SK-N-SH (cell line): Measurements from ENCODE around the gene GNB1L. TPM values are rescaled to one million over a fixed set of nuclear protein-coding genes. Genes with fewer than 3 reads are reported as not detected.

Source experiments
- CTCF ChIA-PET: fragments of 300-600, 350-600 bp; formaldehyde crosslinking; extraction: SDS; loops from one replicate; lab custom pipeline; 2021; lab: Yijun Ruan, JAX
- POLR2A ChIA-PET: fragments of 350-600 bp; sonication (Branson Sonifier 250); formaldehyde crosslinking; extraction: SDS; loops from one replicate; lab custom pipeline; 2020; ENCODE audit warnings: antibody characterized with exemption, inconsistent platforms; lab: Yijun Ruan, JAX
- DNase-seq: peaks from one replicate; pipeline ENCODE4 v3.0.0; 2012
- H2AFZ ChIP-seq: fragments of 200-600 bp; sonication (generic); 2 replicates; pipeline ENCODE4 v1.8.1; 2016; ENCODE audit warnings: antibody characterized with exemption, mild to moderate bottlenecking, low read depth
- H3F3A ChIP-seq: fragments of 200-600 bp; sonication (generic); replicated peaks from 2 replicates; pipeline ENCODE3; 2016; ENCODE audit warnings: antibody characterized with exemption, mild to moderate bottlenecking; ENCODE audit not compliant: insufficient read depth
- H3K27ac ChIP-seq, 2 experiments: fragments of 200-500 bp in 1 of 2; fragments of 200-600 bp in 1 of 2; sonication (Bioruptor generic) in 1 of 2; sonication (generic), shearing (Covaris generic) in 1 of 2; 2 replicates each; pipeline versions ENCODE4 v1.5.1 to v1.6.1; 2014 to 2016; ENCODE audit warnings: low read depth in 2 of 2, inconsistent platforms in 1 of 2, low read length in 1 of 2, mild to moderate bottlenecking in 1 of 2, mixed read lengths in 1 of 2
- H3K27me3 ChIP-seq: fragments of 200-600 bp; sonication (generic), shearing (Covaris generic); 2 replicates; pipeline ENCODE4 v1.6.1; 2016; ENCODE audit warnings: mixed run types; ENCODE audit not compliant: insufficient read depth
- H3K36me3 ChIP-seq, 2 experiments: fragments of 200-500 bp in 1 of 2; fragments of 200-600 bp in 1 of 2; sonication (Bioruptor generic) in 1 of 2; sonication (generic) in 1 of 2; replicated peaks in 1 of 2; 2 replicates each; pipeline versions ENCODE3 to v1.5.1; 2014 to 2016; ENCODE audit warnings: low read length in 1 of 2, mild to moderate bottlenecking in 1 of 2; ENCODE audit not compliant: insufficient read depth in 2 of 2, control insufficient read depth in 1 of 2
- H3K4me1 ChIP-seq, 2 experiments: fragments of 200-500 bp in 1 of 2; fragments of 200-600 bp in 1 of 2; sonication (Bioruptor generic) in 1 of 2; sonication (generic), shearing (Covaris generic) in 1 of 2; 2 replicates each; pipeline versions ENCODE4 v1.5.1 to v1.6.1; 2014 to 2016; ENCODE audit warnings: low read depth in 1 of 2, low read length in 1 of 2, mixed run types in 1 of 2; ENCODE audit not compliant: insufficient read depth in 2 of 2, control insufficient read depth in 1 of 2
- H3K4me2 ChIP-seq: fragments of 200-600 bp; sonication (generic), shearing (Covaris generic); 2 replicates; pipeline ENCODE4 v1.6.1; 2017; ENCODE audit warnings: mixed run types
- H3K4me3 ChIP-seq, 2 experiments: fragments of 200-500 bp in 1 of 2; fragments of 200-600 bp in 1 of 2; sonication (Bioruptor generic) in 1 of 2; sonication (generic), shearing (Covaris generic) in 1 of 2; 2 replicates each; pipeline versions ENCODE4 v1.5.1 to v1.8.1; 2014 to 2016; ENCODE audit warnings: low read depth in 2 of 2, inconsistent platforms in 1 of 2, low read length in 1 of 2, mild to moderate bottlenecking in 1 of 2, mixed read lengths in 1 of 2, moderate library complexity in 1 of 2
- H3K79me2 ChIP-seq: fragments of 200-600 bp; sonication (generic); 2 replicates; pipeline ENCODE4 v1.8.1; 2017; ENCODE audit warnings: mild to moderate bottlenecking; ENCODE audit not compliant: insufficient read depth
- H3K9ac ChIP-seq: fragments of 200-600 bp; sonication (generic); 2 replicates; pipeline ENCODE4 v1.6.1; 2017; ENCODE audit warnings: mixed run types
- H3K9me2 ChIP-seq: fragments of 200-600 bp; sonication (generic); 2 replicates; pipeline ENCODE4 v1.6.1; 2017; ENCODE audit warnings: mixed run types
- H3K9me3 ChIP-seq: fragments of 200-600 bp; sonication (generic); 2 replicates; pipeline ENCODE4 v1.6.1; 2017; ENCODE audit warnings: mixed run types, mild to moderate bottlenecking, moderate library complexity
- H4K20me1 ChIP-seq: fragments of 200-600 bp; sonication (generic); 2 replicates; pipeline ENCODE4 v1.6.1; 2017; ENCODE audit warnings: mild to moderate bottlenecking, mixed run types; ENCODE audit not compliant: insufficient read depth
- ELF1 ChIP-seq: IDR thresholded peaks from 2 replicates; pipeline ENCODE4 v1.4.0; 2012
- EZH2phosphoT487 ChIP-seq: fragments of 200-600 bp; sonication (generic); IDR thresholded peaks from 2 replicates; pipeline ENCODE4 v1.6.1; 2017; ENCODE audit warnings: low read depth, mixed run types, mild to moderate bottlenecking, antibody characterized with exemption, moderate library complexity, borderline replicate concordance
- FOSL2 ChIP-seq: IDR thresholded peaks from 2 replicates; pipeline ENCODE4 v1.4.0; 2012; ENCODE audit warnings: low read depth, mild to moderate bottlenecking, moderate library complexity, borderline replicate concordance
- FOXJ3 ChIP-seq: sonication (generic); formaldehyde crosslinking; IDR thresholded peaks from 2 replicates; pipeline ENCODE4 v1.5.1; 2020; ENCODE audit warnings: mild to moderate bottlenecking, missing genetic modification reagents
- GABPA ChIP-seq: IDR thresholded peaks from 2 replicates; pipeline ENCODE4 v1.4.0; 2012; ENCODE audit warnings: low read depth, mild to moderate bottlenecking
- GATA2 ChIP-seq: sonication (generic); formaldehyde crosslinking; IDR thresholded peaks from 2 replicates; pipeline ENCODE4 v1.5.0; 2020; ENCODE audit warnings: mild to moderate bottlenecking, missing genetic modification reagents
- MEF2A ChIP-seq: IDR thresholded peaks from 2 replicates; pipeline ENCODE4 v1.4.0; 2012; ENCODE audit warnings: low read depth, borderline replicate concordance
- RAD21 ChIP-seq: IDR thresholded peaks from 2 replicates; pipeline ENCODE4 v1.6.1; 2012; ENCODE audit warnings: mild to moderate bottlenecking, low read length
- RCOR1 ChIP-seq: fragments of 150-350 bp; IDR thresholded peaks from 2 replicates; pipeline ENCODE4 v1.6.1; 2017; ENCODE audit warnings: antibody characterized with exemption, low read length
- RXRA ChIP-seq: IDR thresholded peaks from 2 replicates; pipeline ENCODE4 v1.4.0; 2012; ENCODE audit warnings: low read depth, mild to moderate bottlenecking, borderline replicate concordance
- YY1 ChIP-seq: IDR thresholded peaks from 2 replicates; pipeline ENCODE4 v1.4.0; 2012; ENCODE audit warnings: low read depth, mild to moderate bottlenecking
- WGBS: methylation state at CpG from one replicate; pipeline ENCODE4 v1.1.6; 2017; ENCODE audit warnings: low lambda C conversion rate; 5-methylcytosine and 5-hydroxymethylcytosine counted together
- polyA plus RNA-seq, 3 experiments: library from polyadenylated mRNA; depleted of rRNA; stranded (reverse); fragments of >200 nt; gene quantifications; 2 replicates each; pipeline ENCODE4 v1.2.3, GENCODE V29; 2012
- TF ChIP-seq, protein P1 (sequence below): fragments of 150-350 bp; IDR thresholded peaks from 2 replicates; pipeline ENCODE4 v1.6.1; 2017; ENCODE audit warnings: antibody characterized with exemption, low read length, low read depth, borderline replicate concordance
- TF ChIP-seq, protein P2 (sequence below): IDR thresholded peaks from 2 replicates; pipeline ENCODE4; 2012
- TF ChIP-seq, protein P3 (sequence below): IDR thresholded peaks from 2 replicates; pipeline ENCODE4 v1.4.0; 2012; ENCODE audit warnings: low read depth
- TF ChIP-seq, protein P4 (sequence below): IDR thresholded peaks from 2 replicates; pipeline ENCODE4 v1.6.1; 2012; ENCODE audit warnings: mild to moderate bottlenecking, low read depth, low read length, moderate library complexity

GNB1L gene
- polyA plus RNA-seq, 1 of the 3 experiments (the other 2 are of a cell fraction): 5.9 TPM

DNA sequence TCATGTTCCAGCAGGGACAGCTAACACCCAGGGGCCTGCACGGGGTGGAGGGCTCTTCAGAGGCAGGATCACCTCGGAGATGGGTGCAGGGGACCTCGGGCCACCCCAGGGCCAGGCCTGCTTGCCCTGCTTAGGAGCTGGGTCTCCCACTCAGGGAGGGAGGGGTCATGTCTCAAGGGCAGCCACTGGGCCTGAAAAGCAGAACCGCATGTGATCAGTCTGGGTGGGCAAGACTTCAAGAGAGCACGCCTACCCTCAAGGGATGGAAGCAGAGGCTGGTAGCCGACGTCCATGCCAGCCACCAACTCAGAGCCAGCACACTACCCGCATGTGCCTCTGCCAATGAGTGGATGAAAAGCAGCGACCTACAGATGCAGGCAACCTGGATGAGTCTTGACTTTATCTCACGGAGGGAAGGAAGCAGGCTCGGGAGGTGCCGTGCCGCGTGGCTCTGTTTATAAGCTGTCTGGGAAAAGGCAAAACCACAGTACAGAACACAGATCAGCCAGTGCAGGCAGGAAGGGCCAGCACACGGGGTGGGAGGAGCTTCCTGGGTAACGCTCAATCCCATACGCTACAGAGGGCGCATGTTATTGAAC, 78.1 kb downstream of the GNB1L start:
- no peak for DNase-seq
- H3K4me3 ChIP-seq: no peak overlapping the region
- H3K36me3 ChIP-seq: no peaks in the 10 kb centered on the region
- WGBS: 53% methylated on average over 14 of the region's 18 CpGs
- no peaks in the 10 kb centered on the region; a peak in 1 of 4 replicates for H3K4me1 ChIP-seq
- no peaks in the 10 kb centered on the region for H3K79me2 ChIP-seq
- H3K9ac ChIP-seq: no peak overlapping the region
- no peaks in the 10 kb centered on the region for H4K20me1 ChIP-seq
- H3K9me3 ChIP-seq: no peaks in the 10 kb centered on the region
- H3K9me2 ChIP-seq: no peaks in the 10 kb centered on the region
- H3K27ac ChIP-seq: no peak overlapping the region
- ChIA-PET POLR2A (no interaction called here), CTCF (interaction anchor here (1.1 to 3.4 kb wide), 2 partner anchors 10 to 46 kb away, joined by 3 to 10 read pairs; no protein-coding TSS in a partner anchor)
- H3K27me3 ChIP-seq: no peaks in the 10 kb centered on the region
- TF ChIP-seq GABPA (no peak), EZH2phosphoT487 (no peak), FOSL2 (no peak), RAD21 (no peak), GATA2 (CRISPR knock-in tag) (no peak), YY1 (no peak)
- TF ChIP-seq, protein P1, sequence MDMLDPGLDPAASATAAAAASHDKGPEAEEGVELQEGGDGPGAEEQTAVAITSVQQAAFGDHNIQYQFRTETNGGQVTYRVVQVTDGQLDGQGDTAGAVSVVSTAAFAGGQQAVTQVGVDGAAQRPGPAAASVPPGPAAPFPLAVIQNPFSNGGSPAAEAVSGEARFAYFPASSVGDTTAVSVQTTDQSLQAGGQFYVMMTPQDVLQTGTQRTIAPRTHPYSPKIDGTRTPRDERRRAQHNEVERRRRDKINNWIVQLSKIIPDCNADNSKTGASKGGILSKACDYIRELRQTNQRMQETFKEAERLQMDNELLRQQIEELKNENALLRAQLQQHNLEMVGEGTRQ: no peak
- TF ChIP-seq, protein P2, sequence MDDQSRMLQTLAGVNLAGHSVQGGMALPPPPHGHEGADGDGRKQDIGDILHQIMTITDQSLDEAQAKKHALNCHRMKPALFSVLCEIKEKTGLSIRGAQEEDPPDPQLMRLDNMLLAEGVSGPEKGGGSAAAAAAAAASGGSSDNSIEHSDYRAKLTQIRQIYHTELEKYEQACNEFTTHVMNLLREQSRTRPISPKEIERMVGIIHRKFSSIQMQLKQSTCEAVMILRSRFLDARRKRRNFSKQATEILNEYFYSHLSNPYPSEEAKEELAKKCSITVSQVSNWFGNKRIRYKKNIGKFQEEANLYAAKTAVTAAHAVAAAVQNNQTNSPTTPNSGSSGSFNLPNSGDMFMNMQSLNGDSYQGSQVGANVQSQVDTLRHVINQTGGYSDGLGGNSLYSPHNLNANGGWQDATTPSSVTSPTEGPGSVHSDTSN: no peak
- TF ChIP-seq, protein P3, sequence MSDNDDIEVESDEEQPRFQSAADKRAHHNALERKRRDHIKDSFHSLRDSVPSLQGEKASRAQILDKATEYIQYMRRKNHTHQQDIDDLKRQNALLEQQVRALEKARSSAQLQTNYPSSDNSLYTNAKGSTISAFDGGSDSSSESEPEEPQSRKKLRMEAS: no peak
- no peaks in the 10 kb centered on the region for H3F3A ChIP-seq
- no peak overlapping the region for H2AFZ ChIP-seq
- H3K4me2 ChIP-seq: no peak overlapping the region

DNA sequence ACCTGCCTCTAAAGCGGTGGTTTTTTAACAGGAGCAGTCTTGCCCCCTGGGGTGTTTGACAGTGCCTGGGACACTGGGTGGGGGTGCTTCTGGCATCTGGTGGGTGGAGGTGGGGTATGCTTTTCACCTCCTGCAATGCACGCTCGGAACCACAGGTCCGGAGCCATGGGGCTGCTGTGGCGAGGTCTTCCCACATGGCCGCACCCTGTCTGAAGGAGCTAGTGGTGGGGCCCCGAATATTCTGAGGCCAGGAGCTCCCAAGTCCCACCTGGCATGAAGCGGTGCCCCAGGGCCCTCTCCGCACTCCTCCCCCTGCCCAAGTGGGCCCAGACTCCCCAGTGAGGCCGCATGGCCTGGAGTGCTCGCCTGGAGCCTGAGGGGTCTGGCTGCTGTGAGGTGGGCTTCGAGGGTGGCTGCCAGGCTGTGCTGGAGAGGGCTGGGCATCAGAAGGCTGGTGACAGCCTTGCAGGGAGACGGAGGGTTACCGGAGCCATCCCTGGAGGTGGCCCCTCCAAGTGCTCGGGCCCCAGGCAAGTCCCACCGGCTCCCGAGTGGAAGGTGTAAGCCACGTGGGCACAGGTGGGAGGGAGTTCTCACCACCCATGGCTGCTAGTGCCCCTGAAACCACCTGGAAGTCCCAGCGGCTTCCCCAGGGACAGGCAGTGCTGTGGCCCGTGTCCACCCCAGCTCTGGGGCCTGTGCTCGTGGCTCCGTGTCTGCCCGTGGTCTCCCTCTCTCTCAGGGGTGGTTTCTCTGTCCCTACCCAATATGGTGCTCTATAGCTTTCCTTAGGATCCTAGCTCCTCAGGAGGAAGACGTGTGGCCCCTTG, 79.0 kb downstream of the GNB1L start:
- no peak for DNase-seq
- no peak for TF ChIP-seq FOXJ3 (CRISPR knock-in tag)
- TF ChIP-seq MEF2A: no peak
- TF ChIP-seq, protein P2: no peak
- TF ChIP-seq GABPA: no peak
- TF ChIP-seq, protein P4, sequence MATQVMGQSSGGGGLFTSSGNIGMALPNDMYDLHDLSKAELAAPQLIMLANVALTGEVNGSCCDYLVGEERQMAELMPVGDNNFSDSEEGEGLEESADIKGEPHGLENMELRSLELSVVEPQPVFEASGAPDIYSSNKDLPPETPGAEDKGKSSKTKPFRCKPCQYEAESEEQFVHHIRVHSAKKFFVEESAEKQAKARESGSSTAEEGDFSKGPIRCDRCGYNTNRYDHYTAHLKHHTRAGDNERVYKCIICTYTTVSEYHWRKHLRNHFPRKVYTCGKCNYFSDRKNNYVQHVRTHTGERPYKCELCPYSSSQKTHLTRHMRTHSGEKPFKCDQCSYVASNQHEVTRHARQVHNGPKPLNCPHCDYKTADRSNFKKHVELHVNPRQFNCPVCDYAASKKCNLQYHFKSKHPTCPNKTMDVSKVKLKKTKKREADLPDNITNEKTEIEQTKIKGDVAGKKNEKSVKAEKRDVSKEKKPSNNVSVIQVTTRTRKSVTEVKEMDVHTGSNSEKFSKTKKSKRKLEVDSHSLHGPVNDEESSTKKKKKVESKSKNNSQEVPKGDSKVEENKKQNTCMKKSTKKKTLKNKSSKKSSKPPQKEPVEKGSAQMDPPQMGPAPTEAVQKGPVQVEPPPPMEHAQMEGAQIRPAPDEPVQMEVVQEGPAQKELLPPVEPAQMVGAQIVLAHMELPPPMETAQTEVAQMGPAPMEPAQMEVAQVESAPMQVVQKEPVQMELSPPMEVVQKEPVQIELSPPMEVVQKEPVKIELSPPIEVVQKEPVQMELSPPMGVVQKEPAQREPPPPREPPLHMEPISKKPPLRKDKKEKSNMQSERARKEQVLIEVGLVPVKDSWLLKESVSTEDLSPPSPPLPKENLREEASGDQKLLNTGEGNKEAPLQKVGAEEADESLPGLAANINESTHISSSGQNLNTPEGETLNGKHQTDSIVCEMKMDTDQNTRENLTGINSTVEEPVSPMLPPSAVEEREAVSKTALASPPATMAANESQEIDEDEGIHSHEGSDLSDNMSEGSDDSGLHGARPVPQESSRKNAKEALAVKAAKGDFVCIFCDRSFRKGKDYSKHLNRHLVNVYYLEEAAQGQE: no peak
- TF ChIP-seq RCOR1: no peak
- no peak for TF ChIP-seq EZH2phosphoT487
- TF ChIP-seq, protein P3: no peak
- no peak for TF ChIP-seq ELF1
- TF ChIP-seq, protein P1: no peak
- no peak for TF ChIP-seq FOSL2
- TF ChIP-seq RXRA: no peak

More for the DNA sequence above, 79.0 kb downstream of the GNB1L start:
- H3F3A ChIP-seq: no peaks in the 10 kb centered on the region
- H3K4me2 ChIP-seq: no peak overlapping the region
- no peaks in the 10 kb centered on the region for H3K9me2 ChIP-seq
- H3K9me3 ChIP-seq: no peaks in the 10 kb centered on the region
- no peaks in the 10 kb centered on the region for H3K36me3 ChIP-seq
- no peak overlapping the region for H2AFZ ChIP-seq
- no peak overlapping the region for H3K4me3 ChIP-seq
- CTCF ChIA-PET: interaction anchor here (1.1 to 3.4 kb wide), 2 partner anchors 10 to 45 kb away, joined by 3 to 10 read pairs; no protein-coding TSS in a partner anchor
- no peaks in the 10 kb centered on the region; a peak in 1 of 4 replicates for H3K4me1 ChIP-seq
- H3K27ac ChIP-seq: no peak overlapping the region
- no peak overlapping the region for H3K9ac ChIP-seq
- 82% methylated on average over 6 of the region's 24 CpGs for WGBS
- H3K27me3 ChIP-seq: peaks cover 3% of the 10 kb centered on the region; the same call in 1 of the 2 replicates
- H4K20me1 ChIP-seq: no peaks in the 10 kb centered on the region
- POLR2A ChIA-PET: no interaction called here
- no peaks in the 10 kb centered on the region for H3K79me2 ChIP-seq
